NCI-H1417 (cell line): Measurements from ENCODE around the gene STT3A.

Experiments used
- DNase-seq, 3 experiments: peaks; one replicate each; lab custom pipeline; 2025; lab: John Stamatoyannopoulos, UW

Gene STT3A

DNA sequence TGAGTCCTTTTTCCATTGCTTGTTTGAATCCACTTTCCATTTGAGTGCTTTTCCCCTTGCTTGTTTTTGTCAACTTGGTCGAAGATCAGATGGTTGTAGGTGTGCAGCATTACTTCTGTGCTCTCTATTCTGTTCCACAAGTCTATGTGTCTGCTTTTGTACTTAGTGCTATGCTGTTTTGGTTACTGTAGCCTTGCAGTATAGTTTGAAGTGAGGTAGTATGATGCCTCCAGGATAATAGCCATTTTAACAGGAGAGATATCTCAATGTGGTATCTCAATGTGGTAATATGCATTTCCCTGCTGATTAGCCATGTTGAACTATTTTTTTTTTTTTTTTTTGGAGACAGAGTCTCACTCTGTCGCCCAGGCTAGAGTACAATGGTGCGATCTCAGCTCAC is 71.3 kb downstream of the STT3A start:
- no peak for DNase-seq

DNA sequence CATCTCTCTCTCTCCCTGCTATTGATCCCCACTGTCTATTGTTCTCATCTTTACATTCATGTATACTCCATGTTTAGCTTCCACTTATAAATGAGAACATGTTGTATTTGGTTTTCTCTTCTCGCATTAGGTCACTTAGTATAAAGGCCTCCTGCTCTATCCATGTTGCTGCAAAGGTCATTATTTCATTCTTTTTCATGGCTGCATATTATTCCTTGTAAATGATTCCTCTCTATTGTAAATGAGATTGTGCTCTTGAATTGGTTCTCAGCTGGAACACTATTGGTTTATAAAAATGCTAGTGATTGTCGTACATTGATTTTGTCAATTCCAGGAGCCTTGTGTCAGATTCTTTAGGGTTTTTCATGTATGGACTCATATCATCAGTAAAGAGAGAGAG is 74.5 kb downstream of the STT3A start:
- DNase-seq = no peak

DNA sequence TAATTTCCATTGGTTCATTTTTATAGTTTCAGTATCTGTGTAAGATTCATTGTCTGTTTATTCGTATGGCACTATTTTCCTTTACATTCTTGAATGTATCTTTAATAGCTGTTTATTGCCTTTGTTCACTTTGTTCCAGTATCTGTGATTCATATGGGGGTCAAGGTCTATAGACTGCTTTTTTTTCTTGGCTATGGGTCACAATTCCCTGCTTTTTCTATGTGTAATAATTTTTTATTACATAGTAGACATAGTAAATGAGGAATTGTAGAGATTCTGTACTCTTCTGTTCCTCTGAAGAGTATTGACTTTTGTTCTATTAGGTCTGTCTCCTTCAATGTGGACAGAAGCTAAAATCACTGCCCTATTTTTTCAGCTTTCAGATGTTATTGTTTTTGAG is 77.5 kb downstream of the STT3A start:
- no peak for DNase-seq

DNA sequence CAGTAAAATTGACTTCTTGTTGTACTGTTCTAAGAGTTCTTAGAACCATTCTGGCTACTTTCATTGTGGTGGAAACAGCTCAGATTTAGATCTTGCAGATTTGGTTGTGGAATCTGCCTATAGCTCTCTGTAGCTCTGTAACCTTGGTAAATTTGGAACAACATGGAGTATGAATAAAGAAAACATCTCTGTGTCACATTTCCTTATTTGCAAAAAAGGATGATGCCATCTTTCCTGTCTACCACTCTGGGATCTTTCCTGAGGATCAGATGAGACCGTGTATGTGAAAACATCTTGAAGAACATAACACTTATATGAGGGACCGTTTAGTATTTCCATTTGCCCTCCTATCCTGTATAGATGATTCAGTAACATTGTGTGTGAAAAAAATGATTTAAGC is 78.9 kb downstream of the STT3A start:
- no peak for DNase-seq
